Measurements from ENCODE around the gene GPC4. TPM values are rescaled to one million over a fixed set of nuclear protein-coding genes. Genes with fewer than 3 reads are reported as not detected.

Gene GPC4
- total and polyA plus RNA-seq, 10 of the 15 experiments (the other 5 are each of a cell fraction or from before 2014, with no cell fraction given), result 0.04 to 5.8 (median 0.13) TPM

- no TSS peak for BruUV-seq (replicated peaks)
- RAD21 ChIA-PET (ENCODE audit: unreplicated experiment), result interaction anchor here (0.8 to 3.4 kb wide), 10 partner anchors 10 to 68 kb away, joined by 3 to 15 read pairs (median 6); no protein-coding TSS in a partner anchor
- POLR2A ChIA-PET, result interaction anchor here (1.2 to 3.6 kb wide), 8 partner anchors 9 to 50 kb away, joined by 3 to 18 read pairs (median 6); no protein-coding TSS in a partner anchor
- 12% methylated on average over 3 of the region's 3 CpGs for WGBS (ENCODE audit: insufficient coverage, insufficient replicate concordance, low lambda C conversion rate, missing lambda C conversion rate)
- Histone ChIP-seq H3K4me2 (ENCODE audit: control insufficient read depth, insufficient read depth) (no peak overlapping the region), H2AFZ (ENCODE audit: control insufficient read depth, low read depth, low read length) (no peak overlapping the region), H3K79me2 (ENCODE audit: control insufficient read depth, insufficient read depth, low read length) (no peaks in the 10 kb centered on the region), H3K27me3 (replicated peaks in 1 of 2; ENCODE audit: control insufficient read depth in 2 of 2, insufficient read depth in 2 of 2, low read length in 1 of 2) (no peaks in the 10 kb centered on the region), H3K27ac (ENCODE audit: control insufficient read depth, insufficient read depth) (no peak overlapping the region), H4K20me1 (ENCODE audit: control insufficient read depth, insufficient read depth) (no peaks in the 10 kb centered on the region), H3K4me3 (no peak overlapping the region), H3K9ac (ENCODE audit: control insufficient read depth, insufficient read depth, low read length) (no peak overlapping the region), H3K36me3 (ENCODE audit: control insufficient read depth in 2 of 2, insufficient read depth in 2 of 2, low read length in 1 of 2) (no peaks in the 10 kb centered on the region), H3K9me3 (replicated peaks; ENCODE audit: control insufficient read depth, insufficient read depth, low read length) (no peaks in the 10 kb centered on the region), H3K4me1 (ENCODE audit: control insufficient read depth, insufficient read depth, low read length) (no peaks in the 10 kb centered on the region)
- in situ Hi-C loops (cut with MboI), result no loop called here
- TF ChIP-seq CBFB (IDR thresholded peaks at IDR 0.05; ENCODE audit: low read depth) (no peak), YBX1 (IDR thresholded peaks at IDR 0.05) (no peak), NBN (IDR thresholded peaks at IDR 0.05) (no peak), E2F8 (IDR thresholded peaks at IDR 0.05; ENCODE audit: low read depth, partially characterized antibody) (no peak), TCF12 (IDR thresholded peaks at IDR 0.05; ENCODE audit: low read depth, low read length) (no peak), RAD21 (IDR thresholded peaks at IDR 0.05; ENCODE audit: insufficient read depth, low read depth, low read length) (no peak), ZSCAN29 (IDR thresholded peaks at IDR 0.05) (no peak), JUND (IDR thresholded peaks at IDR 0.05; ENCODE audit: low read depth, low read length) (no peak)
- TF ChIP-seq, protein P1, sequence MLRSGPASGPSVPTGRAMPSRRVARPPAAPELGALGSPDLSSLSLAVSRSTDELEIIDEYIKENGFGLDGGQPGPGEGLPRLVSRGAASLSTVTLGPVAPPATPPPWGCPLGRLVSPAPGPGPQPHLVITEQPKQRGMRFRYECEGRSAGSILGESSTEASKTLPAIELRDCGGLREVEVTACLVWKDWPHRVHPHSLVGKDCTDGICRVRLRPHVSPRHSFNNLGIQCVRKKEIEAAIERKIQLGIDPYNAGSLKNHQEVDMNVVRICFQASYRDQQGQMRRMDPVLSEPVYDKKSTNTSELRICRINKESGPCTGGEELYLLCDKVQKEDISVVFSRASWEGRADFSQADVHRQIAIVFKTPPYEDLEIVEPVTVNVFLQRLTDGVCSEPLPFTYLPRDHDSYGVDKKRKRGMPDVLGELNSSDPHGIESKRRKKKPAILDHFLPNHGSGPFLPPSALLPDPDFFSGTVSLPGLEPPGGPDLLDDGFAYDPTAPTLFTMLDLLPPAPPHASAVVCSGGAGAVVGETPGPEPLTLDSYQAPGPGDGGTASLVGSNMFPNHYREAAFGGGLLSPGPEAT (IDR thresholded peaks at IDR 0.05; ENCODE audit: low read depth), result no peak
- SMC1A ChIA-PET (ENCODE audit: uncharacterized antibody, unreplicated experiment), result interaction anchor here (0.7 to 5.0 kb wide), 16 partner anchors 9 to 65 kb away, joined by 4 to 38 read pairs (median 7); partner anchors contain the start of gene GPC4
- DNase-seq (ENCODE audit: low read depth, low spot score) (no peak), FAIRE-seq (no peak), ATAC-seq (no peak)
- CTCF ChIA-PET, result interaction anchor here (1.1 to 3.1 kb wide), 11 partner anchors 10 to 57 kb away, joined by 3 to 11 read pairs (median 7); no protein-coding TSS in a partner anchor
- intact Hi-C loops (cut with micrococcal nuclease; ENCODE audit: unreplicated experiment), result no loop called here
Observed at GRCh38 chrX:133391111-133391510, 24.2 kb downstream of the GPC4 start.
